Tongue (tissue), 2 donors: ENCODE measurements around the gene RIC8B. TPM values are rescaled to one million over a fixed set of nuclear protein-coding genes. Genes with fewer than 3 reads are reported as not detected.
"Not testable (repeated sequence)": the region's sequence is repeated elsewhere in the genome, so short reads cannot be mapped to it uniquely, and the experiment has no call there.

Experiments
- DNase-seq: peaks from one replicate; pipeline ENCODE4 v3.0.0-alpha.2; 2015
- total RNA-seq: library from RNA; depleted of rRNA; stranded (reverse); fragments of >200 nt; gene quantifications from one replicate; pipeline ENCODE4 v1.2.3, GENCODE V29; 2014

The RIC8B gene
- total RNA-seq, 1 donor from 2014 or later, result 25.4 TPM

DNA sequence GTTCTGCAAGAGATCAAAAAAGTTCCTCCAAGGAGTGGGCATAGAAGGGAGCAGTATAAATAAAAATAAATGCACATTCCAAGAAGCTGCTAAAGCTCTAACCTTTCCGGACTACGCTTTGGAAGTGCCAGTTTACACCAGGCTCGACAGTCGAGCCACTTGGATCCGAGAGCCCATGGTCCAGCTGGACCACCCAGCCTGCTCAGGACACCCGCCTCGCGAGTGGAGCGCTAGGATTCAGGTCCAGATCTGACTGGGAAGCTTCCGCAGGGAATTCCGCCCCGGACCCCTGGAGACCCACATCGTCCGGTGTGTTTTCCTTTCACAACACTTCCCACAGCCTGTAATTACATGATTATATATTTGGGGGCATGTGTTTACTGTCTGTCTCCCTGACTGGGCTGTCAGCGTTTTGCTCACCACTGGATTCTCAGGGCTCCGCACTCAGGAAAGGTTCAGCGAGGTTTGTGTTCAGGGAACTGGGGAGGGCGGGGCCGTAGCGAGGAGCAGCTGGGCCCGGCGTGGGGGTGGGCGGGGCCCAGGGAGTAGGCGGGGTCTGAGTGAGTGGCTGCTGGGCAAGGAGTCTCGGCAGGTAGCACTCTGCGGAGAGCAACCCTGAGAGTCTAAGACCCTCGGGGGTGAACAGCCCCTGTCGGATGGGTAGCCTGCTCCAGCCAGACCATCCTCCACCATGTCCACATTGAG, 128.9 kb downstream of the RIC8B start:
- DNase-seq, result peak; percentile 76

DNA sequence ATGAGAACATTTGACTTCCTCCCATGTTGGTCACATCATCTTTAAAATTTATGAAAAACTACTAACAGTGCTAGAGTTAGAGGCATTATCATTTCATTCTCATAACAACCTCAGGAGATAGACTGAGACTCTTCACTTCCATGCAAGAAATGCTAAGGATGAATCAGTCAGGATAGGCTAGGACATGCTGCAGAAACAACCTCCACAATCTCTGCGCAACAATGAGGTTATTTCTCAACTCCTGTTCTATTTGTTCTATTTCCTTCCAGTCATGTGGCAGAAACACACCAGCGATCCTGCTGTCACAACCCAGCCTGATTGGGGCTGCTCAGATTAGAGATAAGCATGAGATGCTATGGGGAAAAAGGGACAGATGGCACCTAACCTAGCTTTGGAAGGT, 132.2 kb downstream of the RIC8B start:
- DNase-seq, result no peak

- DNase-seq, result no peak
Measured at GRCh38 chr12:106907411-106907810, 132.9 kb downstream of the RIC8B start.

DNA sequence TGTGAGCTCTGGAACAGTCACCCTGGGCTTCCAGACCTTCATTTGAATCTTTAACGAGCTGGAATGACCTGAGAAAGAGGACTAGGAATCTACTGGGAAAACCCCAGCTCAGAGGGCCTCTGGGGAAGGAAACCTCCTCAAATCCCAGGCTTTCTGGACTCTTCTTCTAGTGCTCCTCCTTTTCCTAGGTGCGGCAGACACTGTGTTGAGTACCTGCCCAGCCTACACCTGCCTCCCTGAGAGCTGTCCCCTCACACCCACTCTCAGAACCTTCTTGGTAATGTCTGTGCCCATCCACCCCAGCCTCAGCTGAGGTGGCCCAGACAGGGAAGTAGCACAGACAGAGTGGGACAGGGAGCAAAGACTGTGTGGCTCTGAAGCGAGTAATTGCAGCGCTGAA, 133.4 kb downstream of the RIC8B start:
- DNase-seq, result no peak

GRCh38 chr12:106908561-106908960, 134.1 kb downstream of the RIC8B start:
- no peak for DNase-seq

DNA sequence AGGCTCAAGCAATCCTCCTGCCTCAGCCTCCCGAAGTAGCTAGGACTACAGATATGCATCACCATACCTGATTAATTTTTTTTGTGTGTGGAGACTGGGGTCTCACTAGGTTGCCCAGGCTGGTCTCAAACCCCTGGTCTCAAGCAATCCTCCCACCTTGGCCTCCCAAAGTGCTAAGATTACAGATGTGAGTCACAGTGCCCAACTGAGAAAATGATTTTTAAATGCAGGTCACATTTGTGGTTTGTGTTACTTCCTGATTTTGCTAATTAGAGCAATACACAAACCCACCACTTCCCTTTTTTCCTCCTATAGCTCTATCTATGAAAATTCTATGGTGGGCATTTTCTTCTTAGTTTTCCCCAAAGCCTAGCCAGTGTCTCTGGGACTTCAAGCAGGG, 135.7 kb downstream of the RIC8B start:
- no peak for DNase-seq

- no peak for DNase-seq
Measured at GRCh38 chr12:106911581-106911980, 137.1 kb downstream of the RIC8B start.

- DNase-seq, result no peak
Measured at GRCh38 chr12:106913456-106913855, 139.0 kb downstream of the RIC8B start.

- DNase-seq, result peak; percentile 21
Measured at GRCh38 chr12:106914796-106915634, 140.5 kb downstream of the RIC8B start.

DNA sequence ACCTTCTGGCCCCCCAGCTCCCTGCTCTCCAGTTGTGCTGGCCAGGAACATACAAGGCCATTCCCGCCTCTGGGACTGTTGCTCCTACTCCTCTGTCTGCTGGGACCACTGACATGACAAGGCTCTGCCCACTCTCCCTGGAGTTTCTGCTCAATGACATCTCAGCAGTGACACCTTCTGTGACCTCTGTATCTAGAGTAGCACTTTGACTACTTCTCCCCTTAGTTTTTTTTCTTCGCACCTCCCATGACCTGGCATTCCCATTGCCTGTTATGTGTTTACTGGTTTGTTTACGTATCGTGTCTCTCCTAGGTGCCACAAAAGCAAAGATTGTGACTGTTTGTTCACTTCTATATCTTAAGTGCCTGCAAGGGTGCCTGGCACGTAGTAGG, 141.1 kb downstream of the RIC8B start:
- no peak for DNase-seq

GRCh38 chr12:106917503-106917902, 143.0 kb downstream of the RIC8B start:
- no peak for DNase-seq

- peak; percentile 47 for DNase-seq
Measured at GRCh38 chr12:106918746-106919145, 144.3 kb downstream of the RIC8B start.

DNA sequence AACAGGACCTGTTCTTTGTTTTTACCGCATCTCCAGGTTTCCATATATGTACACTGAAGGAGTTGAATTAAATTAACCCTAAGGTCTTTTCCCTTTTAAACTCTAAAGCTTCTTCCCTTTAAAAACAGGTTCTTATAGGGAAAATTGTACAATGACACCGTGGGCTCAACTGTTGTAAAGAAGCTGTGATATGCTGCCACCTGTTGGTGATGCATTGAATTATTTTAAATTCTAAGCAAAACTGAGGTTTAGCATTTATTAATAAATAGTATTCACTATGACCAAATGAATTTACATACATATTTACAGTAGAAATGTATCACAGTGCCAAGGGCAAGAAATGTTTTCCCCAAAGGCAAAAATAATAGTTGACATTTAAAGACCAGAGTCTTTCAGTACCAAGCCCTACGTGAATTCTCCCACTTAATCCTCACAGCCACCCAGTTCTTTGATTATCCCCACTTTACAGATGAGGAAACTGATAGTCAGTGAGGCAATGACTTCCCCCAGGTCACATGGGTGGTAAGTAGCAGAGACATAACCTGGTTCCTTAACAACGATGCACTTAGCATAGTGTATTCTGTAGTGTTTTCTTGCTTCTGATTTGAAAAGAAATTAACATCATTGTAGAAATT, 145.5 kb downstream of the RIC8B start:
- DNase-seq, result peak; percentile 78

GRCh38 chr12:106921976-106922375, 147.5 kb downstream of the RIC8B start:
- DNase-seq, result not testable (repeated sequence)

DNA sequence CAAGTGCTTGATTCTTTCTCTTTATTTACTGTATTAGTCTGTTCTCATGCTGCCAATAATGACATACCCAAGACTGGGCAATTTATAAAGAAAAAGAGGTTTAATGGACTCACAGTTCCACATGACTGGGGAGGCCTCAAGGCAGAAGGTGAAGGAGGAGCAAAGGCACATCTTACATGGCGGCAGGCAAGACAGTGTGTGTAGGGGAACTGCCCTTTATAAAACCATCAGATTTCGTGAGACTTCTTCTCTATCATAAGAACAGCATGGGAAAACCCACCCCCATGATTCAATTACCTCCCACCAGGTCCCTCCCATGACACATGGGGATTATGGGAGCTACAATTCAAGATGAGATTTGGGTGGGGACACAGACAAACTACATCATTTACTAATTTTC, 149.1 kb downstream of the RIC8B start:
- DNase-seq, result not testable (repeated sequence)

- DNase-seq, result no peak
Measured at GRCh38 chr12:106924268-106924861, 149.9 kb downstream of the RIC8B start.

DNA sequence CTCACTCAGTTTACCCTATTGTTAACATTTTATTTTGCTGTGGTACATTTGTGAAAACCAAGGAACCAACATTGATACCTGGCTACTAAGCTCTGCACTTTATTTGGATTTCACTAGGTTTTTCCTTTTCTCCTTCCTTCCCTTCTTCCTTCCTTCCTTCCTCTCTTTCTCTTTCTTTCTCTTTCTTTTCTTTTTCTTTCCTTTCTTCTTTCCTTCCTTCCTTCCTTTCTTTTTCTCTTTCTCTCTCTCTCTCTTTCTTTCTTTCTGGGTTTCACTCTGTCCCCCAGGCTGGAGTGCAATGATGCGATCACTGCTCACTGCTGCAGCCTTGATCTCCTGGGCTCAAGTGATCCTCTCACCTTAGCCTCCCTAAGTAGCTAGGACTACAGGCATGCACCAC, 152.2 kb downstream of the RIC8B start:
- DNase-seq, result no peak

DNA sequence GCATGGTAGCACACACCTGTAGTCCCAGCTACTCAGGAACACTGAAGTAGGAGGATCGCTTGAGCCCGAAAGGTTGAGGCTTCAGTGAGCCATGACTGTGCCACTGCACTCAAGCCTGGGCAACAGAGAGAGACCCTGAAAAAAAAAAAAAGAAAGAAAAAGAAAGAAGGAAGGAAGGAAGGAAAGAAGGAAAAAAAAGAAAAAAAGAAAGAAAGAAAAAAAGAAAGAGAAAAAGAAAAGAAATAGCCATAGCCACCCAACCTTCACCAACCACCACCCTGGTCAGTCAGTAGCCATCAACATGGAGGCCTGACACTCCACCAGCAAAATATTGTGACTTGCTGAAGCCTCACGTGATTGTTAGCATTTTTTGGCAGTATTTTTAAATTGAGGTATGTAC, 159.8 kb downstream of the RIC8B start:
- no peak for DNase-seq
